HG02798 (cell line): ENCODE results near the gene KHDRBS1.
"Not testable (repeated sequence)": the region's sequence is repeated elsewhere in the genome, so short reads cannot be mapped to it uniquely, and the experiment has no call there.

Experiments
- ATAC-seq: cut with Tn5 transposase; IDR thresholded peaks from one replicate; pipeline ENCODE4 v1.9.1; 2021; ENCODE audit warnings: mild to moderate bottlenecking; ENCODE audit not compliant: unreplicated experiment, poor library complexity

Gene KHDRBS1

DNA sequence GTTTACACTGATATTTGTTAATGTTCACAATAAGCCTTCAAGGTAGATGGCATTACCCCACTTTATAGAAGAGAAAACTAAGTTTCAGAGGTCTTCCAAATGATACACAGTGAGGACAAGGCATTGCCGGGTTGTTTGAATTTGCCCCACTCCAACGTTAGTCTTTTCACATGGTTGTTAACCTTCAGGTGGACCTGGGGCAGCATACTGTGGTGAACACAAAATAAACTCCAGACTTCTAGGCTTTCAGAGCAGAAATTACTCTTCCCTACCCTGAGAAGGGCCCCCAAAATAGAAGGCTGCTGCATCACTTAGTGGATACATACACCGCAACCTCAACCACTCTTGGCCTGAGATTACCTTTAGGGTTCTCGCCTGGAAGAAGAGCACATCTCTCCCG lies 3.4 kb upstream of the KHDRBS1 start:
- no peak for ATAC-seq

DNA sequence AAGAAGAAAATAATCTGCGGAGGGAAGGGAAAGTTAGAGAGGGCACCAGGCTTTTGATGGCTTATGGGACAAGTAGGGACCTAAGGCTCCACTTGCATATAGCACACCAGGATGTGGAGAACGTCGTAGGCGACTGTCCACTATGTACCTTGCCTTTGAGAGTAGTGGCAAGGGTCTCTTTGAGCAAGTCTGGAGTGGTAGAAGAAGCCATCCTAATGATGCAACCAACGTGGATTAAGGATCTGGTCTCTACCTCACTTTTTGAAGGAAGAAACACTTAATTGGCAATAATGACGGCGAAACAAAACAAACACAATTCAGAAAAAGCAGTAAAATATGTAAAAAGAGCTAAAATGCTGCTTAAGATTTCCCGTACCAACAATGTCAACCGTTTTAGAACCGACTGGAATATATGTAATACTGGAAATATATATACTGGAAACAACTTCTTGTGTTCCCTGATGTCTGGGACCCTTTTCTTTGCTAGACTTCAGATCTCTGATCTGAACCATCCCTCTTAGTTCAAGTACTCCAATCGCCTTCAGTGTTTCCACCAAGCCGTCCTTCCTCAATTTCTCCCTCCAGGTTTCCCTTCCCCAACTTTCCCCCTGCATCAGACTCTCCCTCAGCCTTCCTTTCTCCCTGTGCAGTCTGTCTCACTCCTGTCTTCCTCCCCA lies 821 bp upstream of the KHDRBS1 start:
- no peak for ATAC-seq

GRCh38 chr1:32014199-32014947 lies 705 bp downstream of the KHDRBS1 start:
- ATAC-seq = peak; percentile 22

GRCh38 chr1:32014948-32015273 lies 1.2 kb downstream of the KHDRBS1 start:
- no peak for ATAC-seq

GRCh38 chr1:32020339-32020738 lies 6.7 kb downstream of the KHDRBS1 start:
- no peak for ATAC-seq

DNA sequence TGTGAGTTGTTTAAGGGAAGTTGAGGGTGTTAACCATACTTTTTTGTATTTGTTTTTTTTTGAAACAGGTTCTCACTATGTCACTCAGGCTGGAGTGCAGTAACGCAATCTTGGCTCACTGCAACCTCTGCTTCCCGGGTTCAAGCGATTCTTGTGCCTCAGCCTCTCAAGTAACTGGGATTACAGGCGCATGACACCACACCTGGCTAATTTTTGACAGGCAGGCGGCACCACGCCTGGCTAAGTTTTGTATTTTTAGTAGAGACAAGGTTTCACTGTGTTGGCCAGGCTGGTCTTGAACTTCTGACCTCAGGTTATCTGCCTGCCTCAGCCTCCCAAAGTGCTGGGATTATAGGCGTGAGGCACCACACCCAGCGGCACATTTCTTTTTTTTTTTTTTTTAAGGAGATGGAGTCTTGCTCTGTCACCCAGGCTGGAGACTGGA lies 7.9 kb downstream of the KHDRBS1 start:
- not testable (repeated sequence) for ATAC-seq

DNA sequence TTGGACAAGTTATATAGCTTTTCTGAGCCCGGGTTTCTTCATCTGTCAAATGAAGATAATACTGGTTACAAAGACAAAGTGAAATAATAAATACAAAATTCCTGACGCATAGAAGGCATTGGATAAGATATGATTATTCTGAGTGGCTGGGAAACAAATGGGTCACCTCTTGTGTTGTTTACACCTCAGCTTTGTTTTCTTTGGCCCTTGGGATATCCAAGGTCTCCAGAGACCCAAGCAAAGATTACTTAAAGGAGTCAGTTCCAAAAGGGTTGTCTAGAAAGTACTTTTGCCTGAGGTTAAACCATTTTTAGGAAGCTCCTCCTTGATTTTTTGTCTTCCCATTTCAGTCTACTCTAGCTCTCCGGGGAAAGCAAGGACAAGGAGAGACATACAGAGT lies 9.7 kb downstream of the KHDRBS1 start:
- ATAC-seq = no peak

DNA sequence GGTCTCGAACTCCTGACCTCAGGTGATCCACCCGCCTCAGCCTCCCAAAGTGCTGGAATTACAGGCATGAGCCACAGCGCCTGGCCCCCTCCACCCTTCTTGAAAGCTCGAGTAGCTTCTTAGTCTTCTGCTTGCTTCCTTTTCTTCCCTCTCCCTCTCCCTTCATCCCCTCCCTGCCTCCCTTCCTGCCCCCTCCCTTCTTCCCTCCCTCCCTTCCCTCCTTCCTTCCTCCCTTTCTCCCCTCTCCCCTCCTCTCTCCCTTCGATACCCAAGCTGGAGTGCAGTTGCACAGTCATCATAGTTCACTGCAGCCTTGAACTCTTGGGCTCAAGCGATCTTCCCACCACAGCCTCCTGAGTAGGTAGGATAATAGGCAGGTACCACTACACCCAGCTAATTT lies 11.8 kb downstream of the KHDRBS1 start:
- no peak for ATAC-seq

DNA sequence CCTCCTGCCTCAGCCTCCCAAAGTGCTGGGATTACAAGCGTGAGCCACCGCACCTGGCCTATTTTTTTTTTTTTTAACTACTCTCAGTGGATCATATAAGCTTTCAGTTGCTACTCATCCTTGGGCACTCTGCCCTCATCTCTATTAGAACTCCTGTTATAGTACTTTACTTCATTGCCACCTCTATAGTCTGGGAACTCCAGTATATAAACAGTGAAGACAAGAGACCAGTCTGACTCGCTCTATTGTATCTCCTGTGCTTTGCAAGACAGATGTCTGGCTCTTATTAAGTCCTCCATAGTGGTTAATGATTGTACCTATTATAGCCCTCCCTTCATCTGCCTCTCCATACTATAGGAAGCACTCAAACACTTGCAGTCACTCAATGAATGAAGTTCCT lies 15.1 kb downstream of the KHDRBS1 start:
- ATAC-seq = no peak

- ATAC-seq = no peak
These were observed 18.1 kb downstream of the KHDRBS1 start for GRCh38 chr1:32031578-32032274.

- no peak for ATAC-seq
These were observed 18.6 kb downstream of the KHDRBS1 start for GRCh38 chr1:32032275-32032615.

DNA sequence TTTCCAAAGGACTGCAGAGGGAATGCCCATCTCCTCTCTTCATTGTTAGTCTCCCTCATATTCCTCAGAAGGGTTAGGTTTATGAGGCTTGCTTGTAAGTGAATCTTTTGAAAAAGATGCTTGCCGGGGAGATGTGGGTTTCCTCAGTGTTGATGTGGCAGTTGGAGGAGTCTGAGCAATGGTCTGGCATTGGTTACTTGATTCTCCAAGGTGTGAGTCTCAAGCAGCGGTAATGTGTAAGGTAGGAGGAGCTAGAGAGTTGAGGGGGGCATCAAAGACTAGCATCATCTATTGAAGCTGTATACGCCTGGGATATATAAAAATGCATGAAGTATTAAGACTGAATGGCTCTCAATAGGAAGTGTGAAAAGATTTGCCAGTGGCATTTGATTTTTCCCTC lies 21.5 kb downstream of the KHDRBS1 start:
- ATAC-seq = no peak

GRCh38 chr1:32040711-32041110 lies 27.0 kb downstream of the KHDRBS1 start:
- ATAC-seq = no peak

DNA sequence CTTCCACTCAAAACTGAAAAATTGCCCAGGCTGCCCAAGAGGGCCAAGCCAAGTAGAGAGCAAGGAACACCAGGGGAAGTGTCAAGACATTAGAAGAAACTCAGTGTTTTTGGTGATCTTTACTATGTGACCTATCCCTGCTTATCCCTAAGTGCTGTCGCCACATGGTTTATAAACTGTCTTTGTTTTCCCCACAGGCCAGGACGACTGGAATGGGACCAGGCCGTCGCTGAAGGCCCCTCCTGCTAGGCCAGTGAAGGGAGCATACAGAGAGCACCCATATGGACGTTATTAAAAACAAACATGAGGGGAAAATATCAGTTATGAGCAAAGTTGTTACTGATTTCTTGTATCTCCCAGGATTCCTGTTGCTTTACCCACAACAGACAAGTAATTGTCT lies 28.7 kb downstream of the KHDRBS1 start:
- ATAC-seq = no peak

GRCh38 chr1:32044234-32044633 lies 30.6 kb downstream of the KHDRBS1 start:
- ATAC-seq = no peak

DNA sequence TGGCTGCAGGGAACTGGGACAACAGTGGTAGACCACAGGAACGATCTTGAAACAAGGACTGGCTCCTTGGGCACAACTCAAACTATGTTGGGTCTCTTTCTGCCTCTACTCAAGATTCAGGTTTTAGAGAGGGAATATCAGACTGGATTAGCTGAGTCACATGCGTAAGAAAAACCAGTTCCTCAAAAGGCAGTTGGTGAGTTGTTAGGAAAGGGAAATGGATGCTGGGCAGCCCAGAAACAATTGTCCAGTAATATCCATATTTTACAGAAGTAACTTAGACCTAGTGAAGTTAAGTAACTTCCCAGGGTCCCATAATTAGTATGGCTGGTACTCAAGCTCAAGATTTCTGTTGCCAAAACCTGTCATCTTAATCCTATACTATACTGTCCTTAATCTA lies 32.1 kb downstream of the KHDRBS1 start:
- no peak for ATAC-seq

DNA sequence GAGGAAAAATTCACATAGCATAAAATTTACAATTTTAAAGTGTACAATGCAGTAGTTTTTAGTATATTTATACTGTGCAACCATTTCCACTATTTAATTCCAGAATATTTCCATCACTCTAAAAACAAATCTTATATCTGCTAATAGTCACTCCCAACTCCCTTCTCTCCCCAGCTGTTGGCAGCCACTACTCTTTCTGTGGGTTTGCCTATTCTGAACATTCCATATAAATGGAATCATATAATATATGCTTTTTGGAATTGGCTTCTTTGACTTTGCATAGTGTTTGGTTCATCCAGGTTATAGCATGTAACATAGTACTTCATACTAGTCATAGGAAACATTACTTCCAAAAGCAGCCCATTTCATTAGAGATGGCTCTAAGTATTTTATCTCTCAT lies 34.0 kb downstream of the KHDRBS1 start:
- ATAC-seq = no peak

DNA sequence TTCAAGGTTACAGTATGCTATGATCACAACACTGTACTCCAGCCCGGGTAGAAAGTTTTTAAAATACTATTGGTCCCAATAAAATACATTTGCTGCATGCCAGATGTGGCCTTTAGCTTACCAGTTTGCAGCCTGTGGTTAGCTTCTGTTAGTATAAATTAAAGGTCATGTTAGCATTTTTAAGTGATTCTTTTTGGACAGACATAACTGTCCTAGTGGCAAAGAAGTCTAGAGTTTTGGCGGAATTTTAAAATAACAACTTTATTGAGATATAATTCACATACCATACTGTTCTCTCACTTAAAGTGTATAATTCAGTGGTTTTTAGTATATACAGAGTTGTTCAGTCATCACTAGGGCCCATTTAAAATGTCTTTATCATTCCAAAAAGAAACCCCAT lies 34.8 kb downstream of the KHDRBS1 start:
- ATAC-seq = no peak

GRCh38 chr1:32051706-32052105 lies 38.0 kb downstream of the KHDRBS1 start:
- no peak for ATAC-seq

DNA sequence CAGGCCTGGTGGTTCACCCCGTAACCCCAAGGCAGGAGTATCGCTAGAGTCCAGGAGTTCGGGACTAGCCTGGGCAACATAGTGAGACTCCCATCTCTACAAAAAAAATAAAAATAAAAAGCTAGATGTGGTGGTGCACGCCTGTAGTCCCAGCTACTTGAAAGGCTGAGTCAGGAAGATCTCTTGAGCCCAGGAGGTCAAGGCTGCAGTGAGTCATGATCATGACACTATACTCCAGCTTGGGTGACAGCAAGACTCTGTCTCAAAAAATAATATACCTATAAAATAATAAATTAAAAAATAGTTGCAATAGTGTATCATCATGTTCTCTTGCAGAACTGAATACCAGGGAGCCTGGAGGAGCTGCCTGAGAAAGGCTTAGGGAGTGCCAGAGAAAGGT lies 39.2 kb downstream of the KHDRBS1 start:
- ATAC-seq = no peak

DNA sequence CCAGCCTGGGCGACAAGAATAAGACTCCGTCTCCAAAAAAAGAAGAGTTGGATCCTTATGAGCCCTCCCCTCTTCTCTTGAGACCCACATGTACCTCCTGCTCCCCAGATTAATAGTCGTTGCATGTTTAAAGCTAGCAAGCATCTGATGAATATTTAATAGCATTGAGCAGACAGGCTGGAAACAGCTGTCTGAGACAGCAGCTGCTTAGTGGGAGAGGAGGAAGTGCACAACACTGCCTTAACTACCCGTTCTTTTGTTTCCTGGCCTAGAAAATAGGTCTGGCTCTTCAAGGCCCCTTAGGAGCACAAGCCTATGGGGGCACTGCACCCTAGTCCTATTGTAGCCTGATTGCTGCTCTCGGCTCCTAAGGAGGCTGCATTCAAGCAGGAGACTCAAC lies 41.7 kb downstream of the KHDRBS1 start:
- ATAC-seq = no peak

- no peak for ATAC-seq
These were observed 42.9 kb downstream of the KHDRBS1 start for GRCh38 chr1:32056598-32056997.
